NCI-H2029 (cell line): ENCODE measurements around the gene RAB11FIP4.

Experiments
- DNase-seq: peaks from one replicate; lab custom pipeline; 2025; lab: John Stamatoyannopoulos, UW

The RAB11FIP4 gene

DNA sequence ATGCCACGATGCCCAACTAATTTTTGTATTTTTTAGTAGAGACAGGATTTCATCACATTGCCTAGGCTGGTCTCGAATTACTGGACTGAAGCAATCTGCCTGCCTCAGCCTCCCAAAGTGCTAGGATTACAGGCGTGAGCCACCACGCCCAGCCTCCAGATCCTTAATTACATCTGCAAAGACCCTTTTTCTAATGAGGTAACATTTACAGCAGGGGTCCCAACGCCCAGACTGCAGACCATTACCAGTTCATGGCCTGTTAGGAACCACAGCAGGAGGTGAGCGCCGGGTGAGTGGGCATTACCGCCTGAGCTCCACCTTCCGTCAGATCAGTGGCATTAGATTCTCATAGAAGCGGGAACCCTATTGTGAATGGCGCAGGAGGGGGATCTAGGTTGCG lies 4.0 kb upstream of the RAB11FIP4 start:
- DNase-seq, result no peak

DNA sequence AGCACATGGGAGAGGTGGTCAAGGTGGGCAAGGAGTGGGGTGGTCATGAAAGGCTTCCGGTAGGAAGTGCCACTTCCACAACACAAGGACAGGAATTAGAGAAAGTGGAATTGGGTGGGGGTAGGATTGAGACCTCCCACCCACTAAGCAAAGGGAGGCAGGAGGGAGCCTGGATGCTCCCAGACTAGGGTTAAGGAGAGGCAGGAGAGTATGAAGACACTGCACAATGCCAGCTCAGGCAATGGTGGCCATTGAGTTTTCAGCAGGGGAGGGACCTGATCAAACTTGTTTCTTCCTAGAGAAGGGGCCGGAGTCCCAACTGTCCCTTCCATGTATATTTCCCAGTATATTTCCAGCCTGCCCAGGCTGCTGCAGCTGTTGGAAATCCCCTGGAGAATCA lies 3.1 kb upstream of the RAB11FIP4 start:
- DNase-seq, result no peak

GRCh38 chr17:31388770-31389656 lies 2.5 kb upstream of the RAB11FIP4 start:
- DNase-seq, result no peak

GRCh38 chr17:31389657-31390381 lies 1.7 kb upstream of the RAB11FIP4 start:
- no peak for DNase-seq

- no peak for DNase-seq
Measured at GRCh38 chr17:31390426-31390747, 1.1 kb upstream of the RAB11FIP4 start.

GRCh38 chr17:31390748-31391495 lies 553 bp upstream of the RAB11FIP4 start:
- DNase-seq, result no peak

DNA sequence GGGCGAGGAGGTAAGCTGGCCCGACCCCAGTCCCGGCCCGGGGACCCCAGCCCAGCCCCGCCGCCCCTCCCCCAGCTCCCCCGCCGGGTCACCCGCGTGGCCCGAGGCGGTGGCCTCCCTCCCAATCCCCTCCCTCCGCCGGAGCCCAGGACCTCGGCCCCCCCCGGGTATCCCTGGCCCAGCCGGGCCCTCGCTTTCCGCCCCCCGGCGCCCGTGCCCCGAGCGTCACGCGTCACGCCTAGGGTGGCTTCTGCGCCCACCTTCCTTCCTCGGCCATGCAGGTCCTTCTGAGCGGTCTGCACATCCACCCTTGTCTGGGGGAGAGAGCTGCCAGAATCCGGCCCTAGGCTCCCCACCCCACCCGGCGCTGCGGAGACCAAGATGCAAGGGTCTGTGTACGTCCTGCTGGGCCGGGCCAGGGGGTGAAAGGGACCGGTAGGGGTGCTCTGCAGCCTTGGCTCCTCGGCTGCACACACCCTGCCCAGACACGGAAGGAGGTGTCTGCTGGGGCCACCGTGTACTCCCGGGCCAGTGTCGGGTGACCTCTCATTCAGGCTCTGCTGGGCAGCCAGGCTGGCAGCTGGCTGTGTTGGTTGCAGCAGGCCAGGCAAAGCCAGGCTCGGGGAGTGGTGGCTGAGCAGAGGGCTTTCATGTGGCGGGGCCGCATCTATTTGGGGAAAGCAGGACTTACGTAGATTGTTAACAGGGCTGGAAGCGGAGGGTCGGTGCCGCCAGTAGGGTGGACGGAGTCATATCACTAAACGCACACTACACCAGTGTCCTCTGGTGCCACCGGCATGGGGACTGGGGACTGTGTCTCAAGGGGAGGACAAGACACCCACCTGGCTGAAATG lies 754 bp downstream of the RAB11FIP4 start:
- peak; percentile 18 for DNase-seq

- DNase-seq, result no peak
Measured at GRCh38 chr17:31392856-31393748, 1.6 kb downstream of the RAB11FIP4 start.

DNA sequence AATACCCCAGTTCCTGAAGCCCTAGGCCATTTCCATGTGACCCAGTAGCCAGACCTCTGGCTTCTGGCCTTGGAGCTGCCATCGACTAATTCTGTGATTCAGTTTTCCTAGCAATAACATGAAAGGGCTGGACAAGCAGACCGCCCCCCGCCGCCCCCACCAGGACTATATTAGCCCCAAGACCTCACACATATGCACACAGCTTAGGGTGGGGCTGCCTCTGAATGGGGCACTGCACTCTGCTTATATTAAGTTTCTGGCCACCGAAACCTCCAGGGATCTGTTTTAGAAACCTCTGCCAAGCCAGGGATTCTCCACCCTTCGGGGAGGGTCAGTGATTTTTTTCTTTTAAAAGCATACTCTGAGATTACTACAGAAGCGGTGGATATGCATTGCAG lies 2.3 kb downstream of the RAB11FIP4 start:
- no peak for DNase-seq

GRCh38 chr17:31394544-31394943 lies 3.1 kb downstream of the RAB11FIP4 start:
- no peak for DNase-seq

DNA sequence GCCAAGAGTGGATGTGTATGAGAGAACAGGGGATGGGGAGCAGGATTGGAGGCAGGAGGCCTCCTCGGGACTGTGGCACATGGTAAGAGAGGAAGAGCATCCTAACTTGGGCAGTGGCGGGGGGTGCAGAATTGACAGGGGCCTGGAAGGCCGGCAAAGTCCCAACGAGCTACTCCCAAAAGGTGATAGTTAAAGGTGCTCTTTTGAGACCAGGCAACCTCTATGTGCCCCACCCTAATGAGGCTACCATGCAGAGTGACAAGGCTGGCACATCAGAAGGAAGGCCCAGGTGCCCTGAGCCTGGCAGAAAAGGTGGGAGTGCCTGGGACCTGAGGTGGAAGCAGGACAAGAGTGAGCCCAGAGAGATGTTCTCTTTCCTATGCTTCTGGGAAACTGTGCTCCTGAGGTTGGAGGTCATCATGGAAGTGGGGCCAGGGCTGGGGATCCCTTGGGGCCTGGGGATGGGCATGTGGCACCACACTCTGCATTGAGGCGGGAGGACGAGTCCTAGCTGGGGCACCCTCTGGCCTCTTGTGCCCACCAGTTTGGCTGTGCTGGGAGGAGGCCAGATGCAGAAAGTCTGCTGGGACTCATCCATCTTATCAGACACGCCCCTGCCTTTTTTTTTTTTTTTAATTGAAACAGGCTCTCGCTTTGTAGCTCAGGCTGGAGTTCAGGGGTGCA lies 5.9 kb downstream of the RAB11FIP4 start:
- DNase-seq, result no peak

GRCh38 chr17:31398381-31399311 lies 7.2 kb downstream of the RAB11FIP4 start:
- DNase-seq, result no peak

GRCh38 chr17:31400481-31400950 lies 9.0 kb downstream of the RAB11FIP4 start:
- no peak for DNase-seq

- DNase-seq, result no peak
Measured at GRCh38 chr17:31401456-31402254, 10.2 kb downstream of the RAB11FIP4 start.

GRCh38 chr17:31404028-31404949 lies 12.8 kb downstream of the RAB11FIP4 start:
- no peak for DNase-seq

DNA sequence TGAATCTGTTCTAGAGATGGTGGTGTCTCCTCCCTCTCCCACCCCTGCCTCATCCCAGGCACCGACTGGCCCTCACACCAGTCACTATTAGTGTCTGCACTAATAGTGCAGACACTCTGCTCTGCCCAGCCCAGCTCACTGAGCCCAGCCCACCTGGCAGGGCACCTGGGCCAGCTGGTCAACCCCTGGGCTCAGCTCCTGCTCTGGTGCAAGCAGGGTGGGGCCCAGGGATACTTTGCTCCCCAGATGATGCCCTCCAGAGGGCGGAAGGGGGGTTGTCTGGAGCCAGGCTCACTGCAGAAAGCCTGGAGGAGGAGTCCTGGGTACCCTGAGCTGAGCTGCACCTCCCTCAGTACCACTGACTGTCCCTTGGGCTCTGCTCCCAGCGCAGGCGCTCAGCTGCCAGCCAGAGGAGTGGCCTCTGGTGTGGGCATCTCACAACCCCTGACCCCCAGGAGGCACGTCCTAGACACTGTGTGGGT lies 14.5 kb downstream of the RAB11FIP4 start:
- no peak for DNase-seq

DNA sequence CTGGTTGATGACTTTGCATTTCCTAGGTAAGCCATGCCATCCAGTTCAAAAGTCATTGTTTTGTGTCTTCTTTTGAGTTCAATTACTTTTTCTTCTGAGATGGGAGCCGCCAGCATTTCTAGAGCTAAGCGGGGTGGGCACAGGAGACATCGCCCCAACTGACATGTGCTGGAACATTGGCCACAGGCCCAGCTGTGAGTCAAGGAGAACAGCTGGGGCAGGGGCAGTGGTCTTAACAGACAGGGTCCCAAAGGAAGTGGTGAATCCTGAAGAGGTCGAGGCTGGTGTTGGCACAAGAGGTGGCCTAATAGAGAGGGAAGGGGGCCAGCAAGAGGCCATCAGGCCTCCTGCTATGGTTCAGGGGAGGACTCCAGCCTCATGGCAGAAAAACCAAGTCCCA lies 17.1 kb downstream of the RAB11FIP4 start:
- DNase-seq, result no peak
